Cardiac fibroblast (primary cell): ENCODE results near the gene GNL1.

Source experiments
- DNase-seq, 2 donors: peaks; one replicate each; pipeline versions ENCODE4 v3.0.0 to v3.0.0-alpha.2; 2010; ENCODE audit warnings: low read depth in 2 of 2
- H3K4me3 ChIP-seq, 2 donors: replicated peaks in 1 of 2; 1 replicate in 1 of 2; 2 replicates in 1 of 2; pipeline ENCODE4 v1.5.1; 2011; ENCODE audit warnings: low read depth in 2 of 2, low read length in 2 of 2, mild to moderate bottlenecking in 2 of 2, moderate library complexity in 1 of 2
- TF ChIP-seq, protein P1 (sequence below): IDR thresholded peaks from one replicate; pipeline ENCODE4 v1.5.1; 2011; ENCODE audit warnings: low read depth, mild to moderate bottlenecking, low read length, inconsistent platforms

The GNL1 gene, protein sequence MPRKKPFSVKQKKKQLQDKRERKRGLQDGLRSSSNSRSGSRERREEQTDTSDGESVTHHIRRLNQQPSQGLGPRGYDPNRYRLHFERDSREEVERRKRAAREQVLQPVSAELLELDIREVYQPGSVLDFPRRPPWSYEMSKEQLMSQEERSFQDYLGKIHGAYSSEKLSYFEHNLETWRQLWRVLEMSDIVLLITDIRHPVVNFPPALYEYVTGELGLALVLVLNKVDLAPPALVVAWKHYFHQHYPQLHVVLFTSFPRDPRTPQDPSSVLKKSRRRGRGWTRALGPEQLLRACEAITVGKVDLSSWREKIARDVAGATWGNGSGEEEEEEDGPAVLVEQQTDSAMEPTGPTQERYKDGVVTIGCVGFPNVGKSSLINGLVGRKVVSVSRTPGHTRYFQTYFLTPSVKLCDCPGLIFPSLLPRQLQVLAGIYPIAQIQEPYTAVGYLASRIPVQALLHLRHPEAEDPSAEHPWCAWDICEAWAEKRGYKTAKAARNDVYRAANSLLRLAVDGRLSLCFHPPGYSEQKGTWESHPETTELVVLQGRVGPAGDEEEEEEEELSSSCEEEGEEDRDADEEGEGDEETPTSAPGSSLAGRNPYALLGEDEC

DNA sequence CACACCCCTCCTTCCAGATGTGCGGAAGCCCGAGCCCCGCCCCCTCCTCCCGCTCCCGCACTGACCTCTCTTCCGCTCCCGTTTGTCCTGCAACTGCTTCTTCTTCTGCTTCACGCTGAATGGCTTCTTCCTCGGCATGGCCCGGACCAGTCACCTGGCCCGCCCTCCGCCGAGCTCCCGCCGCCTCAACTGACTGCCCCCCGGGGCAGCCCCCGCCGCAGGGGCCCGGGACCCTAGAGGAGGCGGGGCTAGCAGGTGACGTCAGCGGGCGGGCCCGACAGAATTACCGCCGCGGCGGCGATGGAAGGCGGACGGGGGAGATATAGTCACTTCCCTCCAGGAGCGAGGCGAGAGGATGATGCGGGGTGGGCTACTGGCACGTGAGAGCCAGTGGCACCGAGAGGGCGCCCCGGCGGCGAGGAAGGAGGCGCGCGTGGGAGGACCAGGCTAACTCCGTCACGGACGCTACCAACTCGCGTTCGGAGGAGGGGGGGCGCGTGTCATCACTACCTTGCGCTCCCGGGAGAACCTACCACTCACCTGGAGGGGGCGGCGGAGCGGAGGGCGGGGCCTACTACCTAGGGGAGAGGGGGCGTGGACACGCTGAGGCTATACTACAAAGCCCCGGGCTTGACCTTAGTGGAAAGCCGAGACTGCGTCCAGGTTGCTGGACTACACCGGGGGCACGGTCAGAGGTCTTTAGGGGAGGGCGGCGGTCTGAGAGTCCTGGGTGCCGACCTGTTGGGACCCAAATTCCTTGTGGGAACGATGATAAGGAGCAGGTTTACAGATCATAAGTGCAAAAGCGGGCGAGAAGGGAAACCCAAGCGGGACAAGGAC is at the start of gene GNL1:
GNL1 (minus strand) TSS at position 424 of the 840 bp plus-strand sequence; CDS start at position 138, 286 bp downstream.
- TF ChIP-seq, protein P1, sequence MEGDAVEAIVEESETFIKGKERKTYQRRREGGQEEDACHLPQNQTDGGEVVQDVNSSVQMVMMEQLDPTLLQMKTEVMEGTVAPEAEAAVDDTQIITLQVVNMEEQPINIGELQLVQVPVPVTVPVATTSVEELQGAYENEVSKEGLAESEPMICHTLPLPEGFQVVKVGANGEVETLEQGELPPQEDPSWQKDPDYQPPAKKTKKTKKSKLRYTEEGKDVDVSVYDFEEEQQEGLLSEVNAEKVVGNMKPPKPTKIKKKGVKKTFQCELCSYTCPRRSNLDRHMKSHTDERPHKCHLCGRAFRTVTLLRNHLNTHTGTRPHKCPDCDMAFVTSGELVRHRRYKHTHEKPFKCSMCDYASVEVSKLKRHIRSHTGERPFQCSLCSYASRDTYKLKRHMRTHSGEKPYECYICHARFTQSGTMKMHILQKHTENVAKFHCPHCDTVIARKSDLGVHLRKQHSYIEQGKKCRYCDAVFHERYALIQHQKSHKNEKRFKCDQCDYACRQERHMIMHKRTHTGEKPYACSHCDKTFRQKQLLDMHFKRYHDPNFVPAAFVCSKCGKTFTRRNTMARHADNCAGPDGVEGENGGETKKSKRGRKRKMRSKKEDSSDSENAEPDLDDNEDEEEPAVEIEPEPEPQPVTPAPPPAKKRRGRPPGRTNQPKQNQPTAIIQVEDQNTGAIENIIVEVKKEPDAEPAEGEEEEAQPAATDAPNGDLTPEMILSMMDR, result no peak

GRCh38 chr6:30603961-30604360 is 47.7 kb upstream of the GNL1 start:
- TF ChIP-seq, protein P1, result no peak
- H3K4me3 ChIP-seq, result no peak overlapping the region
- no peak for DNase-seq

More for the DNA sequence above, at the start of gene GNL1:
- H3K4me3 ChIP-seq, result peak within 1 kb of the TSS; percentile 80 to 100
- DNase-seq, result peak; percentile 92 to 95

- no peak overlapping the region for H3K4me3 ChIP-seq
- TF ChIP-seq, protein P1, result no peak
- no peak for DNase-seq
These were observed 45.7 kb upstream of the GNL1 start for GRCh38 chr6:30601815-30602641.

GRCh38 chr6:30601436-30601814 is 45.1 kb upstream of the GNL1 start:
- no peak overlapping the region for H3K4me3 ChIP-seq
- TF ChIP-seq, protein P1, result no peak
- no peak for DNase-seq

- DNase-seq, result no peak
- TF ChIP-seq, protein P1, result no peak
These were observed 44.2 kb upstream of the GNL1 start for GRCh38 chr6:30600451-30600961.

More at GRCh38 chr6:30600451-30600961, 44.2 kb upstream of the GNL1 start:
- H3K4me3 ChIP-seq, result no peak overlapping the region
